ENCODE results near the gene MYO5B.

DNA sequence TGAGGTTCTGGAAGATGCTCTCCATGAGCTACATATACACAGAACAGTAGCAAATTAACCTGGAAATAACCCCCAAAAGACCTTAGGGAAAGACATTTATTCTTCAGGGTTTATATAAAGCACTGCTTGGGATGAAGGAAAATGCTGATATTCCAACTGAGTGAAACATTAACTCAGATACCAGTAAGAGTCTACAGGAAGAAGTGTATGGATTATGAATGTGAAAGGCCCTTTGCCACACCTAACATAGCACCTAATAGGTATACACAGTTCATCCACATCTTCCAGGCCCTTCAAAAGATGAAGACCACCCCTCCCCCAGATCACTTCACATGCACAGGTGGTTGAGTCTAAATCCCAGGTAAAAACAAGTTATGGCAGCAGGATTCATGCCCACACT is 50.4 kb downstream of the MYO5B start:
- TF ChIP-seq EP300 (IDR thresholded peaks at IDR 0.05) (no peak), POLR2A (IDR thresholded peaks at IDR 0.05; ENCODE audit: low read depth) (no peak)

Data from esophagus muscularis mucosa (tissue), 2 donors.